ENCODE measurements around the gene ZNF398.

ZNF398 gene, protein sequence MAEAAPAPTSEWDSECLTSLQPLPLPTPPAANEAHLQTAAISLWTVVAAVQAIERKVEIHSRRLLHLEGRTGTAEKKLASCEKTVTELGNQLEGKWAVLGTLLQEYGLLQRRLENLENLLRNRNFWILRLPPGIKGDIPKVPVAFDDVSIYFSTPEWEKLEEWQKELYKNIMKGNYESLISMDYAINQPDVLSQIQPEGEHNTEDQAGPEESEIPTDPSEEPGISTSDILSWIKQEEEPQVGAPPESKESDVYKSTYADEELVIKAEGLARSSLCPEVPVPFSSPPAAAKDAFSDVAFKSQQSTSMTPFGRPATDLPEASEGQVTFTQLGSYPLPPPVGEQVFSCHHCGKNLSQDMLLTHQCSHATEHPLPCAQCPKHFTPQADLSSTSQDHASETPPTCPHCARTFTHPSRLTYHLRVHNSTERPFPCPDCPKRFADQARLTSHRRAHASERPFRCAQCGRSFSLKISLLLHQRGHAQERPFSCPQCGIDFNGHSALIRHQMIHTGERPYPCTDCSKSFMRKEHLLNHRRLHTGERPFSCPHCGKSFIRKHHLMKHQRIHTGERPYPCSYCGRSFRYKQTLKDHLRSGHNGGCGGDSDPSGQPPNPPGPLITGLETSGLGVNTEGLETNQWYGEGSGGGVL

DNA sequence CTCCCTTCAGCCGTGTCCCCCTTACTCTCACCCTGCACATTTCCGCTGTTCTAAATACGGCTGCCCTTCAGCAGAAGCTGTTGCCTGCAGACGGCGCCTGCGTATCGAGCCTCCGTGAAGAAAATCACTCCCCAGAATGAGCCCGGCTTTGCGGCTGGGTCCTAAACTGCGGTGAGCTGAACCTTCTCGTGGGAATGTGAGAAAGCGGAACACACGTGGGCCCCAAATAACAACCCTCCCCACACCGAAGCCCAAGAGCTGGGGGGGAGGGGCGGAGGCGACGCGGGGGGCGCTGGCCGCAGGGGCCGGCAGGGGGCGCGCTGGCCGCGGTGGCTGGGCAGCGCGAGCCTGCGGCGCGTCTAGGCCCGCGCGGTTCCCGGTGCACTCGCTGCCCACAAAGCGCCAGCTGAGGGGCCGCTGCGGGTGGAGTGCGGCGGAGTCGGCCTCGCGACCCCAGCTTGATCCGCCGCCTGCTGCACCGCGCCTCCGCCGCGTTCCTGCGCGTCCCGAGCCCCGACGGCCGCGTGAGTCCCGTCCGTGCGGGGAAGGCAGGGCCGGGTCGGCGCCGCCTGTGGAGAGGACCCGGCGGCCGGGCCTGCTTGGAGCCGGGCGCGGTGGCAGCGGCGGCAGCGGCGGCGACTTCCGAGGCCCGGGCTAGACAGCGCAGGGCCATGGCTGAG, at the start of gene ZNF398:
Gene ZNF398 (plus strand): TSS at position 382 of the 680 bp plus-strand sequence. CDS start 290 bp downstream, at position 672.
- no peak for TF ChIP-seq CEBPB (IDR thresholded peaks at IDR 0.05)
- TF ChIP-seq, protein P1, sequence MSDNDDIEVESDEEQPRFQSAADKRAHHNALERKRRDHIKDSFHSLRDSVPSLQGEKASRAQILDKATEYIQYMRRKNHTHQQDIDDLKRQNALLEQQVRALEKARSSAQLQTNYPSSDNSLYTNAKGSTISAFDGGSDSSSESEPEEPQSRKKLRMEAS (IDR thresholded peaks at IDR 0.05) = peak; percentile 42
- TF ChIP-seq, protein P2, sequence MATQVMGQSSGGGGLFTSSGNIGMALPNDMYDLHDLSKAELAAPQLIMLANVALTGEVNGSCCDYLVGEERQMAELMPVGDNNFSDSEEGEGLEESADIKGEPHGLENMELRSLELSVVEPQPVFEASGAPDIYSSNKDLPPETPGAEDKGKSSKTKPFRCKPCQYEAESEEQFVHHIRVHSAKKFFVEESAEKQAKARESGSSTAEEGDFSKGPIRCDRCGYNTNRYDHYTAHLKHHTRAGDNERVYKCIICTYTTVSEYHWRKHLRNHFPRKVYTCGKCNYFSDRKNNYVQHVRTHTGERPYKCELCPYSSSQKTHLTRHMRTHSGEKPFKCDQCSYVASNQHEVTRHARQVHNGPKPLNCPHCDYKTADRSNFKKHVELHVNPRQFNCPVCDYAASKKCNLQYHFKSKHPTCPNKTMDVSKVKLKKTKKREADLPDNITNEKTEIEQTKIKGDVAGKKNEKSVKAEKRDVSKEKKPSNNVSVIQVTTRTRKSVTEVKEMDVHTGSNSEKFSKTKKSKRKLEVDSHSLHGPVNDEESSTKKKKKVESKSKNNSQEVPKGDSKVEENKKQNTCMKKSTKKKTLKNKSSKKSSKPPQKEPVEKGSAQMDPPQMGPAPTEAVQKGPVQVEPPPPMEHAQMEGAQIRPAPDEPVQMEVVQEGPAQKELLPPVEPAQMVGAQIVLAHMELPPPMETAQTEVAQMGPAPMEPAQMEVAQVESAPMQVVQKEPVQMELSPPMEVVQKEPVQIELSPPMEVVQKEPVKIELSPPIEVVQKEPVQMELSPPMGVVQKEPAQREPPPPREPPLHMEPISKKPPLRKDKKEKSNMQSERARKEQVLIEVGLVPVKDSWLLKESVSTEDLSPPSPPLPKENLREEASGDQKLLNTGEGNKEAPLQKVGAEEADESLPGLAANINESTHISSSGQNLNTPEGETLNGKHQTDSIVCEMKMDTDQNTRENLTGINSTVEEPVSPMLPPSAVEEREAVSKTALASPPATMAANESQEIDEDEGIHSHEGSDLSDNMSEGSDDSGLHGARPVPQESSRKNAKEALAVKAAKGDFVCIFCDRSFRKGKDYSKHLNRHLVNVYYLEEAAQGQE (IDR thresholded peaks at IDR 0.05; ENCODE audit: low read depth) = no peak; the same call in 1 of the 2 replicates
- peak; percentile 22; the same call in 1 of the 2 replicates for TF ChIP-seq TAF1 (IDR thresholded peaks at IDR 0.05; ENCODE audit: low read depth)
- no peak for TF ChIP-seq RAD21 (IDR thresholded peaks at IDR 0.05; ENCODE audit: low read depth)

DNA sequence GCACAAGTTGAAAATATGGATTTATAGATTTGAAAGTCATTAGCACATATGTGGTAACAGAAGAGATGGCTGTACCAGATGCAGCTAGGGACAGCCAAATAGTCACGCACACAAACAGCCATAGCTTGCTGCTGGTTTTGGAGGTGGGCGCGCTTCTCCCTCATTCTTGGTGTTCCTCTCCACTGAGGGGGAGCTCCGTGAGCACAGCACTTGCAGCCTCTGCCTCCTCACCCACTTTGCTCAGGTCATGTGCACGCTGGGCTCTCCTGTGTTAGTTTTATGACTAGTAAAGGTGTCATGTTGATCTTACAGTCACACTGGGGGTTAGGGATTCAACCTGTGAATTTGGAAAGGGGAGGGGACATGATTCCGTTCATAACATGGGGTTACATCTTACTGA, 48.2 kb upstream of the ZNF398 start:
- TF ChIP-seq CEBPB (IDR thresholded peaks at IDR 0.05) (no peak), EP300 (IDR thresholded peaks at IDR 0.05; ENCODE audit: borderline replicate concordance) (no peak), EGR1 (IDR thresholded peaks at IDR 0.05) (no peak), FOXM1 (IDR thresholded peaks at IDR 0.05; ENCODE audit: borderline replicate concordance, low read depth) (no peak), RAD21 (IDR thresholded peaks at IDR 0.05; ENCODE audit: low read depth) (no peak), TEAD4 (IDR thresholded peaks at IDR 0.05) (no peak), TAF1 (IDR thresholded peaks at IDR 0.05; ENCODE audit: low read depth) (no peak), TCF12 (IDR thresholded peaks at IDR 0.05; ENCODE audit: low read depth) (no peak), NFIC (IDR thresholded peaks at IDR 0.05) (no peak), ZBTB7A (IDR thresholded peaks at IDR 0.05; ENCODE audit: low read depth) (no peak), YY1 (IDR thresholded peaks at IDR 0.05; ENCODE audit: low read depth) (no peak), CREB1 (IDR thresholded peaks at IDR 0.05; ENCODE audit: low read depth) (no peak)
- TF ChIP-seq, protein P3, sequence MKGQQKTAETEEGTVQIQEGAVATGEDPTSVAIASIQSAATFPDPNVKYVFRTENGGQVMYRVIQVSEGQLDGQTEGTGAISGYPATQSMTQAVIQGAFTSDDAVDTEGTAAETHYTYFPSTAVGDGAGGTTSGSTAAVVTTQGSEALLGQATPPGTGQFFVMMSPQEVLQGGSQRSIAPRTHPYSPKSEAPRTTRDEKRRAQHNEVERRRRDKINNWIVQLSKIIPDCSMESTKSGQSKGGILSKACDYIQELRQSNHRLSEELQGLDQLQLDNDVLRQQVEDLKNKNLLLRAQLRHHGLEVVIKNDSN (IDR thresholded peaks at IDR 0.05) = no peak
- TF ChIP-seq, protein P2 (IDR thresholded peaks at IDR 0.05; ENCODE audit: low read depth) = no peak
- TF ChIP-seq, protein P1 (IDR thresholded peaks at IDR 0.05) = no peak

DNA sequence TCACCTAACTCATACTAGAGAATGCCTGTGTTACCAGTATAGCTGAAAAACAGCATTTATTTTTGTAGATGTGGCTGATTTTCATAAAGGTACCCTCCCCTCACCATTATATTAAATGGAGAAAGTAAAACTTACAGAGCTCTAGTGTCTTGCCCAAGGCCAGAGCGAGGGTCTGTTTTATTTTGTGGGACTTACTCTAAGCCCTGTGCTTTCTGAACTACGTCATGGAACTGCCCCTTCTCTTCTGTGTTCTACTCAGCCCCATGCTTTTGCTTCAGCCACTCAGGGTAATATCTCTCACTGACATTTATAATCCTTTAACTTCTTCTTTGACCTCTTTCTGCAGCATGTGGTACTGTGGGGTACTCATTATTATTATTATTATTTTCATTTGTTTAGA, 46.4 kb upstream of the ZNF398 start:
- TF ChIP-seq, protein P1 (IDR thresholded peaks at IDR 0.05) = no peak
- no peak for TF ChIP-seq EGR1 (IDR thresholded peaks at IDR 0.05)
- no peak for TF ChIP-seq ZBTB7A (IDR thresholded peaks at IDR 0.05; ENCODE audit: low read depth)
- no peak for TF ChIP-seq RAD21 (IDR thresholded peaks at IDR 0.05; ENCODE audit: low read depth)
- TF ChIP-seq, protein P3 (IDR thresholded peaks at IDR 0.05) = no peak
- TF ChIP-seq EP300 (IDR thresholded peaks at IDR 0.05; ENCODE audit: borderline replicate concordance) = no peak
- no peak for TF ChIP-seq TEAD4 (IDR thresholded peaks at IDR 0.05)
- no peak for TF ChIP-seq CEBPB (IDR thresholded peaks at IDR 0.05)
- TF ChIP-seq TAF1 (IDR thresholded peaks at IDR 0.05; ENCODE audit: low read depth) = no peak

DNA sequence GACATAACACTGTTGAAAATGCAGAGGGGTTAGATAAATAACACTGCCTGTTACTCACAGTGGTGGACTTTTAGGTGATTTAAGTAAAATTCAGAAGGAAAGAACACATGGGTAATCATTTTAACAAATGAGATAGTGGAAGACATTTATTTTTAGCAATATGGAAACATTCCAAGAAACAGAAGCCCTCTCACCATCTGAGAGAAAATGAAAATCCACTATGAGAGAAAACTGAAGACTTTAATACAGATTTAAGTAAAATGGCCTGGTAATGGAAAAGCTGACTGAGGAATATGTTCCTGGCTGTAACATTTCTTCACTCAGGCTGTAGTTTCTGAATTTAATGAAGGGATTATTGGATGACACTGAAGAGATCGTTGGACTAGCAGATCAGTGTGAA, 44.6 kb upstream of the ZNF398 start:
- no peak for TF ChIP-seq NFIC (IDR thresholded peaks at IDR 0.05)
- TF ChIP-seq RAD21 (IDR thresholded peaks at IDR 0.05; ENCODE audit: low read depth) = no peak
- no peak for TF ChIP-seq TAF1 (IDR thresholded peaks at IDR 0.05; ENCODE audit: low read depth)
- TF ChIP-seq, protein P3 (IDR thresholded peaks at IDR 0.05) = no peak
- TF ChIP-seq EP300 (IDR thresholded peaks at IDR 0.05; ENCODE audit: borderline replicate concordance) = no peak
- TF ChIP-seq TEAD4 (IDR thresholded peaks at IDR 0.05) = no peak
- TF ChIP-seq YY1 (IDR thresholded peaks at IDR 0.05; ENCODE audit: low read depth) = no peak
- no peak for TF ChIP-seq CEBPB (IDR thresholded peaks at IDR 0.05)
- TF ChIP-seq, protein P1 (IDR thresholded peaks at IDR 0.05) = no peak
- no peak for TF ChIP-seq FOXM1 (IDR thresholded peaks at IDR 0.05; ENCODE audit: borderline replicate concordance, low read depth)
- no peak for TF ChIP-seq EGR1 (IDR thresholded peaks at IDR 0.05)
- TF ChIP-seq, protein P2 (IDR thresholded peaks at IDR 0.05; ENCODE audit: low read depth) = no peak
- no peak for TF ChIP-seq TCF12 (IDR thresholded peaks at IDR 0.05; ENCODE audit: low read depth)
- no peak for TF ChIP-seq CREB1 (IDR thresholded peaks at IDR 0.05; ENCODE audit: low read depth)
- no peak for TF ChIP-seq ZBTB7A (IDR thresholded peaks at IDR 0.05; ENCODE audit: low read depth)

Measured in Ishikawa (cell line).